GM13977 (cell line): ENCODE results near the gene NDUFC2.
"Not testable (repeated sequence)": the region's sequence is repeated elsewhere in the genome, so short reads cannot be mapped to it uniquely, and the experiment has no call there.

Experiments used
- DNase-seq: peaks from one replicate; pipeline ENCODE4 v3.0.0; 2012; ENCODE audit warnings: low spot score
- CTCF ChIP-seq: IDR thresholded peaks from 2 replicates; pipeline ENCODE4 v1.5.1; 2012; ENCODE audit warnings: mild to moderate bottlenecking, control low read depth; ENCODE audit not compliant: insufficient read depth; ENCODE audit errors: extremely low read depth, missing control alignments
- in situ Hi-C: fragments of 300-500 bp; cut with MboI; formaldehyde crosslinking; loops from one replicate; pipeline ENCODE4 v1.12.0; 2022; ENCODE audit warnings: low sequenced_read_pairs, low pct_unique_long_range_greater_than_20kb, mixed read lengths, inconsistent platforms; ENCODE audit not compliant: unreplicated experiment

The NDUFC2 gene

DNA sequence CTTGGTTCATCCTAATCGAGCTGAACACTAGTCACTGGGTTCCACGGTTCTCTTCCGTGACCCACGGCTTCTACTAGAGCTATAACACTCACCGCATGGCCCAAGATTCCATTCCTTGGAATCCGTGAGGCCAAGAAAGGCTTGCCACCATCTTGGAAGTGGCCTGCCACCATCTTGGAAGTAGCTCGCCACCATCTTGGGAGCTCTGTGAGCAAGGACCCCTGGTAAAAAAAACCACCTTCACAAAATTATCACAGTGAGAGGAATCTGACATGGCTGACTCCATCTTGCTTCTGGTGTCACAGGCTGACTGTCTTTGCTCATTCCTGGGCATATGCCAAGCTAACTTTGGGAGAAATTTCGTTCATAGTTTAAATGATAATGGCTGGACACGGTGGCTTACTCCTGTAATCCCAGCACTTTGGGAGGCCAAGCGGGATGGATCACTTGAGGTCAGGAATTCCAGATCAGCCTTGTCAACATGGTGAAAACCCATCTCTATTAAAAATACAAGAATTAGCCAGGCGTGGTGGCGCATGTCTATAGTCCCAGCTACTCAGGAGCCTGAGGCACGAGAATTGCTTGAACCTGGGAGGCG lies 37.7 kb downstream of the NDUFC2 start:
- no peak for DNase-seq
- in situ Hi-C loops: no loop called here
- no peak for TF ChIP-seq CTCF

GRCh38 chr11:78041380-78041719 lies 38.3 kb downstream of the NDUFC2 start:
- in situ Hi-C loops, DNase-seq: not testable (repeated sequence)

DNA sequence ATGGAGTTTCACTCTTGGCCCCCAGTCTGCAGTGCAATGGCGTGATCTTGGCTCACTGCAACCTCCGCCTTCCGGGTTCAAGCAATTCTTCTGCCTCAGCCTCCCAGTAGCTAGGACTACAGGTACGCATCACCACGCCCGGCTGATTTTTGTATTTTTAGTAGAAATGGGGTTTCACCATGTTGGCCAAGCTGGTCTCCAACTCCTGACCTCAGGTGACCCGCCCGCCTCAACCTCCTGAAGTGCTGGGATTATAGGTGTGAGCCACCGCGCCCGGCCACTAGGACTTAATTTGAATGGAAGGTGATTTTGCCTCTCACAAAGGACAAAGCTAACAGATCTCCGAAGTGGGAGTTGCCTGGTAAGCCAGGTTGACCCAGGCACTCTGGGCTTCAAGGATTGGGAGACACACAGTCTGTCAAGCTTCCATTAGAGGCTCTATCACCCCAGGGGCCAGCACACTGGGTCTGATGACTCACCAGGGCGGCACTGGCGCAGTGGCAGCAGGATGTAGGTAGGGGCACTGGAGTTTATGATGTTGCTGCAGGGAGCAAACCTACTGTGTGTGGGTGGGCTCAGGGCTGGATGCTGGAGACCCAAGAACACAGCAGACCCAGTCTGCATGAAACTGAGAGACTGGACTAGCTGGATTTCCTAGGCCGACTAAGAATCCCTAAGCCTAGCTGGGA lies 38.8 kb downstream of the NDUFC2 start:
- no peak for TF ChIP-seq CTCF
- in situ Hi-C loops: no loop called here
- DNase-seq: no peak

GRCh38 chr11:78039919-78040671 lies 39.6 kb downstream of the NDUFC2 start:
- in situ Hi-C loops: no loop called here
- peak; percentile 53 for DNase-seq
- TF ChIP-seq CTCF: no peak

GRCh38 chr11:78039391-78039918 lies 40.2 kb downstream of the NDUFC2 start:
- no peak for DNase-seq
- no peak for TF ChIP-seq CTCF
- in situ Hi-C loops: no loop called here

GRCh38 chr11:78038697-78039313 lies 40.9 kb downstream of the NDUFC2 start:
- DNase-seq: no peak
- in situ Hi-C loops: no loop called here
- TF ChIP-seq CTCF: no peak
